ENCODE data around the gene PIGS.

Gene PIGS

GRCh38 chr17:28573521-28573920 lies 2.2 kb upstream of the PIGS start:
- DNase-seq (ENCODE audit: extremely low read depth, low read depth), result no peak
- no peak for TF ChIP-seq CTCF (IDR thresholded peaks at IDR 0.05; ENCODE audit: low read depth, low read length)

GRCh38 chr17:28573040-28573380 lies 1.7 kb upstream of the PIGS start:
- TF ChIP-seq CTCF (IDR thresholded peaks at IDR 0.05; ENCODE audit: low read depth, low read length), result no peak
- no peak for DNase-seq (ENCODE audit: extremely low read depth, low read depth)

- DNase-seq (ENCODE audit: extremely low read depth, low read depth), result no peak
- no peak for TF ChIP-seq CTCF (IDR thresholded peaks at IDR 0.05; ENCODE audit: low read depth, low read length)
Observed at GRCh38 chr17:28572259-28573039, 1.1 kb upstream of the PIGS start.

GRCh38 chr17:28570716-28571360 lies 486 bp downstream of the PIGS start:
- no peak for DNase-seq (ENCODE audit: extremely low read depth, low read depth)
- no peak for TF ChIP-seq CTCF (IDR thresholded peaks at IDR 0.05; ENCODE audit: low read depth, low read length)

GRCh38 chr17:28569446-28569845 lies 1.9 kb downstream of the PIGS start:
- no peak for TF ChIP-seq CTCF (IDR thresholded peaks at IDR 0.05; ENCODE audit: low read depth, low read length)
- no peak for DNase-seq (ENCODE audit: extremely low read depth, low read depth)

GRCh38 chr17:28567604-28568003 lies 3.7 kb downstream of the PIGS start:
- DNase-seq (ENCODE audit: extremely low read depth, low read depth), result no peak
- no peak for TF ChIP-seq CTCF (IDR thresholded peaks at IDR 0.05; ENCODE audit: low read depth, low read length)

- TF ChIP-seq CTCF (IDR thresholded peaks at IDR 0.05; ENCODE audit: low read depth, low read length), result no peak
- no peak for DNase-seq (ENCODE audit: extremely low read depth, low read depth)
Observed at GRCh38 chr17:28563475-28563874, 7.8 kb downstream of the PIGS start.
